Progenitor cell of endocrine pancreas (in vitro differentiated cells): ENCODE results near the gene GLI1. TPM values are rescaled to one million over a fixed set of nuclear protein-coding genes. Genes with fewer than 3 reads are reported as not detected.

Experiments used
- DNase-seq: peaks from one replicate; pipeline ENCODE4 v3.0.0; 2021; ENCODE audit warnings: low spot score; ENCODE audit not compliant: unreplicated experiment
- H3K27ac Mint-ChIP-seq: 2 replicates; pipeline ENCODE4 v1.8.0; 2021; ENCODE audit warnings: mild to moderate bottlenecking, moderate library complexity, mixed read lengths
- H3K27me3 Mint-ChIP-seq: 2 replicates; pipeline ENCODE4 v1.8.0; 2021; ENCODE audit warnings: mixed read lengths
- H3K36me3 Mint-ChIP-seq: 2 replicates; pipeline ENCODE4 v1.8.0; 2022; ENCODE audit warnings: mixed read lengths; ENCODE audit not compliant: insufficient read depth
- H3K4me1 Mint-ChIP-seq: 2 replicates; pipeline ENCODE4 v1.8.0; 2021; ENCODE audit warnings: low read depth, mixed read lengths
- H3K4me3 Mint-ChIP-seq: 2 replicates; pipeline ENCODE4 v1.8.0; 2021; ENCODE audit warnings: low read depth, mild to moderate bottlenecking, moderate library complexity, mixed read lengths
- H3K9me3 Mint-ChIP-seq: 2 replicates; pipeline ENCODE4 v1.8.0; 2021; ENCODE audit warnings: low read depth, mixed read lengths
- total RNA-seq: library from RNA; stranded (reverse); gene quantifications from 2 replicates; pipeline ENCODE4 v1.2.1, GENCODE V29; 2021
- TF ChIP-seq, protein P1 (sequence below): fragments of 200-600 bp; sonication (generic); IDR thresholded peaks from one replicate; pipeline ENCODE4 v1.5.0; 2021; ENCODE audit warnings: antibody characterized with exemption, mild to moderate bottlenecking; ENCODE audit not compliant: unreplicated experiment

Gene GLI1
- total RNA-seq, 1 donor from 2014 or later: 0.91 TPM

DNA sequence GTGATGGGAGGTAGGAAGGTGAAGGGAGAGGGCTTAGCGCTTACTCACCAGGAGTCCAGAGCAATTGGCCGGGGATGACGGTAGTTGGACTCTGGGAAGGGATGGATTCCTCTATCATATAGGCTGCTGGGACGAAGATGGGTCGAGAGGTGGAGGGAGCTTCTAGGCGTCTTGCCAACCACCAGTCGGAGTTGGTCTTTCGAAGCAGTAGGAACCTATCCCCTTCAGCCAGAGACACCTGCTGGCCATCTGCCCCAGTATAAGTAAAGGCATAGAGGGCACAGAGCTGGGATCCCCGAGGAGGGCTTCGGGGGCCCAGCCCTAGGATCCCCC lies 19.4 kb downstream of the GLI1 start:
- Mint-ChIP-seq H3K36me3 (no peaks in the 10 kb centered on the region), H3K27me3 (peaks cover 82% of the 10 kb centered on the region), H3K4me1 (peaks cover 6% of the 10 kb centered on the region), H3K27ac (no peak overlapping the region), H3K4me3 (no peak overlapping the region), H3K9me3 (no peaks in the 10 kb centered on the region)
- TF ChIP-seq, protein P1, sequence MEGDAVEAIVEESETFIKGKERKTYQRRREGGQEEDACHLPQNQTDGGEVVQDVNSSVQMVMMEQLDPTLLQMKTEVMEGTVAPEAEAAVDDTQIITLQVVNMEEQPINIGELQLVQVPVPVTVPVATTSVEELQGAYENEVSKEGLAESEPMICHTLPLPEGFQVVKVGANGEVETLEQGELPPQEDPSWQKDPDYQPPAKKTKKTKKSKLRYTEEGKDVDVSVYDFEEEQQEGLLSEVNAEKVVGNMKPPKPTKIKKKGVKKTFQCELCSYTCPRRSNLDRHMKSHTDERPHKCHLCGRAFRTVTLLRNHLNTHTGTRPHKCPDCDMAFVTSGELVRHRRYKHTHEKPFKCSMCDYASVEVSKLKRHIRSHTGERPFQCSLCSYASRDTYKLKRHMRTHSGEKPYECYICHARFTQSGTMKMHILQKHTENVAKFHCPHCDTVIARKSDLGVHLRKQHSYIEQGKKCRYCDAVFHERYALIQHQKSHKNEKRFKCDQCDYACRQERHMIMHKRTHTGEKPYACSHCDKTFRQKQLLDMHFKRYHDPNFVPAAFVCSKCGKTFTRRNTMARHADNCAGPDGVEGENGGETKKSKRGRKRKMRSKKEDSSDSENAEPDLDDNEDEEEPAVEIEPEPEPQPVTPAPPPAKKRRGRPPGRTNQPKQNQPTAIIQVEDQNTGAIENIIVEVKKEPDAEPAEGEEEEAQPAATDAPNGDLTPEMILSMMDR: no peak
- DNase-seq: no peak

DNA sequence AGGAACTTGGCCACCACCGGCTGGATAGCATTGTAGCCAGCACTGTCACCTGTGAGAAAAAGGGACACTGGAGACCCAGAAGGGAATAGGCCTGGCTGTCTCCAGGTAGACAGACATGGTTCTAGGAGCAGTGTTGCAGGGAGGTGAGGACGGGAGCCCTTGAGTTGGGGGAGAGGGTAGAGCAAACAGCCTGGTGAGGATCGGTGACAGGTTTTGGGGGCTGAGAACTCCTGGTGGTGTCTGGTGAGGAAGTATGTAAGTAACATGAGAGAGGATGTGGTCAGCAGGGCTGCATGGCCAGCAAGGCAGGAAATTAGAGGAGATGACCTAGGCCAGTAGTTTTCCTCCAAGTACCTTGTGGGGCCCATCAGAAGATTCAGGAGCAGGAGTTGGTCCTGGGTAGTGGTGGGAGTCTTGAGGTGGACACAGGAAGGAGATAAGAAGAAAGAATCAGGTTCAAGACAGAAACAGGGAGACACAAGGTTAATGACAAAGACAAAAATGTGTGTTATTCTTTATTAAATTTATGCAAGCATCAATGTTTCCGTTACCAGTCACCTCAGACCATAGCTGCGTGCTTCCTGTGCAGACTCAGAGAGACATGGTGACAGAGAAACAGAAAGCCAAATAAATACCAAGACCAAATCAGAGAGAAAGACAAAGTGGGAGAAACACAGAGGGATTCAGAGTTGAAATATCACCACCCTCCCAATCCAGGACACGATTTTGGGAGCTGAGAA lies 20.0 kb downstream of the GLI1 start, which contains the start of gene ARHGAP9:
TSS of gene ARHGAP9 (minus strand) at position 491 of the 740 bp plus-strand sequence. CDS start at position 31, 460 bp downstream.
- TF ChIP-seq, protein P1: no peak
- Mint-ChIP-seq H3K36me3 (no peaks in the 10 kb centered on the region), H3K4me1 (peaks cover 6% of the 10 kb centered on the region), H3K4me3 (no peak within 1 kb of the TSS), H3K27me3 (peaks cover 77% of the 10 kb centered on the region), H3K9me3 (no peaks in the 10 kb centered on the region), H3K27ac (no peak within 1 kb of the TSS)
- DNase-seq: no peak

DNA sequence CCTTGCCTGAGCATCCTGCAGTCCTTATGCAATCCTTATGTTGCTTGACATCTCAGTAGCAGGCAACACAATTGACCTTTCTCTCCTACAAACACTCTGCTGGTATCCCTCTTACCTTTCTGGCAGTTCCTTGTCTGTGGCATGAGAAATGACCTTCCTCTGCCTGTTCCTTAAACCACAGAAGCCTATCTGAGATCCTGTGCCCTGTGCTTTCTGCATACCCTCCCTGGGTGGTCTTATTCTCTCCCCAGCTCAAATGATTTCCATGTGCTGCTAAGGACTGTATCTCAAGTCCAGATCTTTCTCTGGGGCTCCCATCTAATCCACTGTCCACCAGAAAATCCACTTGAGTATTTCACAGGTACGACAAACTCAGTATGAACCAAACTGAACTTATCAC lies 22.1 kb downstream of the GLI1 start:
- Mint-ChIP-seq H3K27me3 (peaks cover 59% of the 10 kb centered on the region), H3K36me3 (no peaks in the 10 kb centered on the region), H3K4me1 (no peaks in the 10 kb centered on the region), H3K4me3 (no peak overlapping the region), H3K27ac (no peak overlapping the region), H3K9me3 (no peaks in the 10 kb centered on the region)
- DNase-seq: no peak
- TF ChIP-seq, protein P1: no peak

DNA sequence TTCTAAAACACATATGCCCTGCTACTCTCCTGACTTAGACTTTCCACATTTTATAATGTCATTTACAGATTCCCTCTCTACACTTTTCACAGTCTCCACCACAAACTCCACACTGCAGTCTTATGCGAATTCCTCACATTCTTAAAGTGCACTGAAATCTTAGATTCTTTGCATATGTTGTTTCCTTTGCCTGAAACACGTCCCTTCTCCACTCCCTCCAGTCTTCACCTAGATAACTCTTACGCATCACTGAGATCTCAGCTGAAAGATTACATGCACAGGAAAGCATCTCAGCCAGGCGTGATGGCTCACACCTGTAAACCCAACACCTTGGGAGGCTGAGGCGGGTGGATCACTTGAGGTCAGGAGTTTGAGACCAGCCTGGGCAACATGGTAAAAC lies 23.9 kb downstream of the GLI1 start:
- Mint-ChIP-seq H3K27ac (no peak overlapping the region), H3K27me3 (peaks cover 41% of the 10 kb centered on the region), H3K36me3 (no peaks in the 10 kb centered on the region), H3K9me3 (no peaks in the 10 kb centered on the region), H3K4me3 (no peak overlapping the region), H3K4me1 (peaks cover 3% of the 10 kb centered on the region)
- no peak for DNase-seq
- TF ChIP-seq, protein P1: no peak

DNA sequence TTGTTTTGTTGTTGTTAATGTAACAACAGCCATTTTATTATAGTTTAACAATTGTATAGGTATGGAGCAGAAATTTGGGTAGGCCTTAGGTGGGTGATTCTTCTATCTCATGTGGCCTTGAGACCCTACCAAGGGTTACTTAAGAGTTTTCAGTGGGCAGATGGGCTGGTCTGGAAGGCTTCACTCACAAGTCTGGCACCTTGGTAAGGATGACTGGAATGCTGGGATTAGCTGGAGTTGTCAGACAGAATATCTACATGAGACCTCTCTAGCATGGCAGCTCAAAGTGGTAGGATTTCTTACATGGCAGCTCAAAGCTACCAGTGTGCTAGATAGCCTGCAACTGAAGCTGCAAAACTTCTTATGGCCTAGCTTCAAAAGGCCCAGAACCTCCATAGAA lies 26.1 kb downstream of the GLI1 start:
- TF ChIP-seq, protein P1: no peak
- H3K4me3 Mint-ChIP-seq: no peak overlapping the region
- peaks cover 18% of the 10 kb centered on the region for H3K27me3 Mint-ChIP-seq
- H3K36me3 Mint-ChIP-seq: peaks cover 7% of the 10 kb centered on the region
- no peaks in the 10 kb centered on the region for H3K9me3 Mint-ChIP-seq
- peaks cover 12% of the 10 kb centered on the region for H3K4me1 Mint-ChIP-seq
- no peak overlapping the region for H3K27ac Mint-ChIP-seq
- no peak for DNase-seq
